OCI-LY7 (cell line): ENCODE results near the gene TMEM250.
A peak's percentile ranks its signal among the peaks of the same experiment; 100 is the strongest.

Experiments
- EZH2phosphoT487 ChIP-seq: fragments of 200-600 bp; sonication (generic); IDR thresholded peaks from 2 replicates; pipeline ENCODE4 v1.6.1; 2018; ENCODE audit warnings: low read depth, borderline replicate concordance, mild to moderate bottlenecking, mixed run types, antibody characterized with exemption, low read length, moderate library complexity, mixed read lengths
- TF ChIP-seq, protein P1 (sequence below): fragments of 200-600 bp; sonication (generic); conservative IDR thresholded peaks from 2 replicates; pipeline ENCODE4 v1.5.1; 2014; ENCODE audit warnings: mild to moderate bottlenecking, antibody characterized with exemption, low read length, moderate library complexity, mixed read lengths

DNA sequence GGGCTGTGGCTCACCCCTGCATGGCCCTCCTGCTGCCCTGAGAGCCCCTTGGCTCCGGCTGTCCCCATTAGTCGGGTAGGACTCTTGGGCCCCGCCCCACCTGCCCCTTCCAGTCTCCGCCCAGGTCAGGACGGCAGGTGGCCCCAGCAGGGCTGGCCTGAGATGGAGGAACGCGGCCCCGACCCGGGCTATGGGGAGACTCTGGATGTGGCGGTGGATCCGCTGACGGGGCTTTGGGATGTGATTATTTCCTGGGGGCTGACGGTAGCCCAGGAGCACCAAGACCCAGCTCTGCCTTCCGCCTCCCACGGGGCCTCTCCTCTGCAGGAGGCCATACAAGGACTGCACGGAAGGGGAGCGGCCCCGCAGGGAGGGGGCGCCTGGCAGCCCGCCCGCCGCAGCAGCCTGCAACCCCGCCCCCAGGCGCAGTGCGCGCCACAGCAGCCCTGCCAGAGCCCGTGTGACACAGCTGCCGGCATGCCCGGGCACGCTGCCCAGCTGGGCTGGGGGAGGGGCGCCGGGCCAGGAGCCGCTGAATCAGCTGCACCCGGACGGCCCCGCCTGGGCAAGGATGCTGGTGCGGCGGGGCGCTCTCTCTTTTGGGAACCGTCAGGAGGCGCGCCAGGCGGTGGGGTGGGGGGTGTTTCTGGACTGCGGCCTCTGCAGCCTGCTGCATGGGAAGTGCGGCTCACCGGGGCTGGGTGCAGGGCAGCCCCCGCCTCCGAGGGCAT, 9.2 kb downstream of the TMEM250 start:
- no peak for TF ChIP-seq EZH2phosphoT487
- TF ChIP-seq, protein P1, sequence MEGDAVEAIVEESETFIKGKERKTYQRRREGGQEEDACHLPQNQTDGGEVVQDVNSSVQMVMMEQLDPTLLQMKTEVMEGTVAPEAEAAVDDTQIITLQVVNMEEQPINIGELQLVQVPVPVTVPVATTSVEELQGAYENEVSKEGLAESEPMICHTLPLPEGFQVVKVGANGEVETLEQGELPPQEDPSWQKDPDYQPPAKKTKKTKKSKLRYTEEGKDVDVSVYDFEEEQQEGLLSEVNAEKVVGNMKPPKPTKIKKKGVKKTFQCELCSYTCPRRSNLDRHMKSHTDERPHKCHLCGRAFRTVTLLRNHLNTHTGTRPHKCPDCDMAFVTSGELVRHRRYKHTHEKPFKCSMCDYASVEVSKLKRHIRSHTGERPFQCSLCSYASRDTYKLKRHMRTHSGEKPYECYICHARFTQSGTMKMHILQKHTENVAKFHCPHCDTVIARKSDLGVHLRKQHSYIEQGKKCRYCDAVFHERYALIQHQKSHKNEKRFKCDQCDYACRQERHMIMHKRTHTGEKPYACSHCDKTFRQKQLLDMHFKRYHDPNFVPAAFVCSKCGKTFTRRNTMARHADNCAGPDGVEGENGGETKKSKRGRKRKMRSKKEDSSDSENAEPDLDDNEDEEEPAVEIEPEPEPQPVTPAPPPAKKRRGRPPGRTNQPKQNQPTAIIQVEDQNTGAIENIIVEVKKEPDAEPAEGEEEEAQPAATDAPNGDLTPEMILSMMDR, result peak; percentile 33; the same call in 1 of the 2 replicates
